IMR-90 (cell line): Measurements from ENCODE around the gene MYCT1. TPM values are rescaled to one million over a fixed set of nuclear protein-coding genes. Genes with fewer than 3 reads are reported as not detected.

ENCODE experiments used
- polyA plus RNA-seq, 3 experiments: library from polyadenylated mRNA; depleted of rRNA; stranded (reverse); fragments of >200 nt; gene quantifications; 2 replicates each; pipeline ENCODE4 v1.2.3, GENCODE V29; 2012; ENCODE audit warnings: low replicate concordance in 1 of 3
- total RNA-seq: library from RNA; depleted of rRNA; stranded (reverse); fragments of >200 nt; gene quantifications from 2 replicates; pipeline ENCODE4 v1.2.3, GENCODE V29; 2012; rRNA removed

MYCT1 gene
- total and polyA plus RNA-seq, 2 of the 4 experiments (the other 2 are of a cell fraction), result 0.89 to 0.90 TPM

Other genes with a start within 250 kb of the MYCT1 start
- 159 and 163 TPM in 2 replicates for gene SYNE1, start 60.5 kb upstream of the MYCT1 start, total RNA-seq
- 29.1 and 34.1 TPM in 2 replicates for gene SYNE1, start 60.5 kb upstream of the MYCT1 start, polyA plus RNA-seq (2012; rRNA removed)
- not detected in 2 replicates for gene VIP, start 52.9 kb downstream of the MYCT1 start, total RNA-seq
- gene VIP, start 52.9 kb downstream of the MYCT1 start, polyA plus RNA-seq (2012; rRNA removed), result not detected in 2 replicates